Endothelial cell of umbilical vein (primary cell): Measurements from ENCODE around the gene NEK2. TPM values are rescaled to one million over a fixed set of nuclear protein-coding genes. Genes with fewer than 3 reads are reported as not detected.

Experiments used
- BruUV-seq: library from RNA; stranded (reverse); fragments of 400-500 nt; replicated peaks from 2 replicates; lab custom pipeline; 2021; lab: Mats Ljungman, UMichigan
- CTCF ChIA-PET: fragments of 300-600, 350-600 bp; sonication (Branson Sonifier 250); formaldehyde crosslinking; loops from one replicate; lab custom pipeline; 2021; ENCODE audit warnings: antibody characterized with exemption, inconsistent platforms; lab: Charles Lee
- POLR2A ChIA-PET: fragments of 300-600, 350-600 bp; sonication (Branson Sonifier 250); formaldehyde crosslinking; loops from one replicate; lab custom pipeline; 2021; ENCODE audit warnings: antibody characterized with exemption, inconsistent platforms; lab: Charles Lee
- DNase-seq: peaks from one replicate; pipeline ENCODE4 v3.0.0-alpha.2; 2011; ENCODE audit warnings: low read depth, low spot score
- FAIRE-seq: peaks from 2 replicates; lab custom pipeline; 2011; peaks lifted over from hg19 to GRCh38; lab: Jason Lieb, UNC
- H2AFZ ChIP-seq: 2 replicates; pipeline ENCODE4 v1.6.0; 2012; ENCODE audit warnings: low read depth, low read length, control low read depth, inconsistent platforms
- H3K27ac ChIP-seq: 2 replicates; pipeline ENCODE4 v1.5.1; 2011; ENCODE audit warnings: low read depth, mild to moderate bottlenecking, control low read depth, low read length, moderate library complexity; ENCODE audit not compliant: insufficient read depth
- H3K27me3 ChIP-seq, 2 experiments: 2 replicates each; pipeline versions ENCODE4 v1.6.0 to v1.6.1; 2011; ENCODE audit warnings: low read length in 2 of 2, mixed read lengths in 1 of 2; ENCODE audit not compliant: control insufficient read depth in 2 of 2, insufficient read depth in 2 of 2
- H3K36me3 ChIP-seq, 2 experiments: 2 replicates in 1 of 2; 3 replicates in 1 of 2; pipeline ENCODE4 v1.5.1; 2011; ENCODE audit warnings: low read length in 2 of 2, mild to moderate bottlenecking in 1 of 2, moderate library complexity in 1 of 2; ENCODE audit not compliant: control insufficient read depth in 2 of 2, insufficient read depth in 2 of 2; ENCODE audit errors: extremely low read depth in 1 of 2
- H3K4me1 ChIP-seq: 3 replicates; pipeline ENCODE4 v1.5.1; 2011; ENCODE audit warnings: mild to moderate bottlenecking, low read length; ENCODE audit not compliant: control insufficient read depth, insufficient read depth; ENCODE audit errors: extremely low read depth
- H3K4me2 ChIP-seq: 2 replicates; pipeline ENCODE4 v1.6.1; 2011; ENCODE audit warnings: low read length, control low read depth, mixed read lengths; ENCODE audit not compliant: insufficient read depth
- H3K4me3 ChIP-seq, 3 experiments: fragments of 200-600 bp in 1 of 3; sonication (generic), shearing (Covaris generic) in 1 of 3; replicated peaks in 1 of 3; 2 replicates each; pipeline ENCODE4 v1.5.1; 2011 to 2016; ENCODE audit warnings: control low read depth in 3 of 3, low read length in 3 of 3, mild to moderate bottlenecking in 2 of 3, inconsistent platforms in 1 of 3, low read depth in 1 of 3, moderate library complexity in 1 of 3; ENCODE audit not compliant: insufficient read depth in 1 of 3
- H3K79me2 ChIP-seq: 2 replicates; pipeline ENCODE4 v1.6.0; 2012; ENCODE audit warnings: low read length, inconsistent platforms; ENCODE audit not compliant: control insufficient read depth, insufficient read depth
- H3K9ac ChIP-seq: replicated peaks from 2 replicates; pipeline ENCODE3; 2011; ENCODE audit warnings: low read length, control low read depth; ENCODE audit not compliant: insufficient read depth; ENCODE audit errors: extremely low read depth
- H3K9me1 ChIP-seq: replicated peaks from 3 replicates; pipeline ENCODE4 v1.6.0; 2011; ENCODE audit warnings: mild to moderate bottlenecking, low read length; ENCODE audit not compliant: control insufficient read depth, insufficient read depth; ENCODE audit errors: extremely low read depth
- H3K9me3 ChIP-seq: replicated peaks from 2 replicates; pipeline ENCODE4 v1.5.1; 2012; ENCODE audit warnings: low read length, inconsistent platforms; ENCODE audit not compliant: control insufficient read depth, insufficient read depth
- H4K20me1 ChIP-seq: replicated peaks from 2 replicates; pipeline ENCODE3; 2011; ENCODE audit warnings: mild to moderate bottlenecking, low read length; ENCODE audit not compliant: control insufficient read depth, insufficient read depth; ENCODE audit errors: extremely low read depth
- CTCF ChIP-seq, 2 donors: IDR thresholded peaks; 1 replicate in 1 of 2; 2 replicates in 1 of 2; pipeline ENCODE4 v1.5.1; 2011; ENCODE audit warnings: low read length in 2 of 2, mild to moderate bottlenecking in 2 of 2, moderate library complexity in 2 of 2, control low read depth in 1 of 2, inconsistent platforms in 1 of 2, low read depth in 1 of 2; ENCODE audit not compliant: insufficient read depth in 1 of 2; ENCODE audit errors: extremely low read depth in 1 of 2
- EZH2 ChIP-seq: IDR thresholded peaks from 2 replicates; pipeline ENCODE4 v1.6.1; 2012; ENCODE audit warnings: borderline replicate concordance, low read depth, mild to moderate bottlenecking, moderate library complexity, low read length, inconsistent platforms; ENCODE audit not compliant: severe bottlenecking
- FOS ChIP-seq: IDR thresholded peaks from 2 replicates; pipeline ENCODE4 v1.6.1; 2011; ENCODE audit warnings: mild to moderate bottlenecking, low read length, moderate library complexity, borderline replicate concordance; ENCODE audit not compliant: insufficient read depth
- GATA2 ChIP-seq: IDR thresholded peaks from 2 replicates; pipeline ENCODE4 v1.7.0; 2011; ENCODE audit warnings: low read depth, mild to moderate bottlenecking, moderate library complexity, mixed read lengths, low read length; ENCODE audit not compliant: insufficient read length, insufficient read depth
- JUN ChIP-seq: IDR thresholded peaks from 2 replicates; pipeline ENCODE4 v1.6.1; 2011; ENCODE audit warnings: borderline replicate concordance, low read depth; ENCODE audit not compliant: insufficient read length, insufficient read depth
- MYC ChIP-seq: IDR thresholded peaks from one replicate; pipeline ENCODE4 v1.6.1; 2011; ENCODE audit warnings: mild to moderate bottlenecking, low read depth, low read length
- POLR2A ChIP-seq: IDR thresholded peaks from 2 replicates; pipeline ENCODE4 v1.6.1; 2012; ENCODE audit warnings: low read depth, mild to moderate bottlenecking, control low read depth, low read length
- POLR2AphosphoS5 ChIP-seq: IDR thresholded peaks from 2 replicates; pipeline ENCODE4 v1.6.1; 2012; ENCODE audit warnings: low read depth, mild to moderate bottlenecking, control low read depth, low read length, moderate library complexity; ENCODE audit not compliant: insufficient read depth
- dilution Hi-C: fragments of 300-500 bp; cut with MboI; formaldehyde crosslinking; loops from one replicate; pipeline ENCODE4 v1.15.0; 2019; ENCODE audit warnings: low sequenced_read_pairs; ENCODE audit not compliant: extremely low pct_ligation_motif_present
- intact Hi-C: fragments of 100-400 bp; cut with micrococcal nuclease; formaldehyde crosslinking; loops from one replicate; pipeline ENCODE4 v1.10.0; 2022
- polyA plus RNA-seq, 4 experiments: library from polyadenylated mRNA; depleted of rRNA in 3 of 4; stranded (reverse) in 3 of 4; unstranded in 1 of 4; fragments of >200 nt; gene quantifications; 2 replicates each; pipeline versions ENCODE4 v1.2.1 to v1.2.3, GENCODE V29; 2011 to 2012; ENCODE audit warnings: missing spikeins in 1 of 4
- total RNA-seq: library from RNA; stranded (reverse); gene quantifications from 2 replicates; pipeline ENCODE4 v1.2.3, GENCODE V29; 2021
- TF ChIP-seq, protein P1 (sequence below): IDR thresholded peaks from 2 replicates; pipeline ENCODE4 v1.6.1; 2011; ENCODE audit not compliant: insufficient read depth, insufficient read length

NEK2 gene
- total and polyA plus RNA-seq, 2 donors (not counting 3 experiments of a cell fraction or from before 2014, with no cell fraction given): 6.6 to 19.0 TPM

- no TSS peak for BruUV-seq
- H3K9me1 ChIP-seq: no peaks in the 10 kb centered on the region
- CTCF ChIA-PET: no interaction called here
- no peak overlapping the region for H2AFZ ChIP-seq
- no peak for FAIRE-seq
- no peak overlapping the region for H3K4me3 ChIP-seq
- DNase-seq: no peak
- no peak overlapping the region for H3K27ac ChIP-seq
- no peak for TF ChIP-seq POLR2A
- TF ChIP-seq FOS: no peak
- TF ChIP-seq, protein P1, sequence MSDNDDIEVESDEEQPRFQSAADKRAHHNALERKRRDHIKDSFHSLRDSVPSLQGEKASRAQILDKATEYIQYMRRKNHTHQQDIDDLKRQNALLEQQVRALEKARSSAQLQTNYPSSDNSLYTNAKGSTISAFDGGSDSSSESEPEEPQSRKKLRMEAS: no peak
- no peak for TF ChIP-seq GATA2
- TF ChIP-seq JUN: no peak
- no peak for TF ChIP-seq POLR2AphosphoS5
- TF ChIP-seq EZH2: no peak
- no peaks in the 10 kb centered on the region for H3K79me2 ChIP-seq
- no peaks in the 10 kb centered on the region for H3K4me1 ChIP-seq
- no peaks in the 10 kb centered on the region for H3K9me3 ChIP-seq
- intact Hi-C loops (no loop called here), dilution Hi-C loops (no loop called here)
- POLR2A ChIA-PET: no interaction called here
- H3K4me2 ChIP-seq: no peak overlapping the region
- H3K36me3 ChIP-seq: no peaks in the 10 kb centered on the region
- H3K27me3 ChIP-seq: no peaks in the 10 kb centered on the region
- no peak overlapping the region for H3K9ac ChIP-seq
- H4K20me1 ChIP-seq: no peaks in the 10 kb centered on the region
Measured at GRCh38 chr1:211715971-211716370, 40.5 kb upstream of the NEK2 start.

DNA sequence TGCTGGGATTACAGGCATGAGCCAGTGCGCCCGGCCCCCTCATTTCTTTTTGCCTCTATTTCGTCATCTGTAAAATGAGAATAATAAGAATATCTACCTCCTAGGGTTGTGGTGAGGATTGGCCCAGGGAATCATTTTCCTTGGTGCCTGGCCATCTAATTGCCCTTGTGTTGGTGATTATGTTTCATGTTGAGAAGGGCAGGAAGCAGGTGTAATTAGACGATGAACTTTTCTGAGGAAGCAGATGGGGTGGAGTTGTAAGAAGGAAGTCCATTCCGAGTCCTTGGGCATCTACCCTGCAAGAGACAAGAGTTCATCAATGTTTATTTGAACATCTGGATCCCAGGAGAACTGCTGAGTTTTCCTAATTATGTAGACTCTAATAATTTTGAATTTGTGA, 38.7 kb upstream of the NEK2 start:
- CTCF ChIA-PET: no interaction called here
- no peak for TF ChIP-seq JUN
- TF ChIP-seq POLR2AphosphoS5: no peak
- TF ChIP-seq GATA2: no peak
- no peak for TF ChIP-seq MYC
- TF ChIP-seq, protein P1: no peak
- no peak for TF ChIP-seq EZH2
- TF ChIP-seq FOS: no peak
- TF ChIP-seq CTCF (IDR thresholded peaks at IDR 0.05; ENCODE audit: extremely low read depth in 1 of 2, insufficient read depth in 1 of 2, low read depth in 1 of 2, low read length in 2 of 2): no peak
- TF ChIP-seq POLR2A: no peak
- dilution Hi-C loops (no loop called here), intact Hi-C loops (no loop called here)
- POLR2A ChIA-PET: no interaction called here
- Histone ChIP-seq H3K9me1 (no peaks in the 10 kb centered on the region), H3K27ac (no peak overlapping the region), H3K4me2 (no peak overlapping the region), H3K9ac (no peak overlapping the region), H4K20me1 (no peaks in the 10 kb centered on the region), H3K9me3 (no peaks in the 10 kb centered on the region), H3K4me3 (no peak overlapping the region), H3K79me2 (no peaks in the 10 kb centered on the region), H2AFZ (no peak overlapping the region), H3K36me3 (no peaks in the 10 kb centered on the region), H3K27me3 (no peaks in the 10 kb centered on the region), H3K4me1 (no peaks in the 10 kb centered on the region)
- no peak for FAIRE-seq
- no peak for DNase-seq
- BruUV-seq: no TSS peak
